HL-60/S4 treated with phorbol 12-myristate 13-acetate at 8.2 ng/mL for 4 days and 3 days (cell line): ENCODE results near the gene MTX1.

Experiments
- in situ Hi-C: fragments of 300-500 bp; cut with MboI; formaldehyde crosslinking; loops from 2 replicates; pipeline ENCODE4 v1.15.0; 2022; ENCODE audit warnings: low sequenced_read_pairs

Gene MTX1

DNA sequence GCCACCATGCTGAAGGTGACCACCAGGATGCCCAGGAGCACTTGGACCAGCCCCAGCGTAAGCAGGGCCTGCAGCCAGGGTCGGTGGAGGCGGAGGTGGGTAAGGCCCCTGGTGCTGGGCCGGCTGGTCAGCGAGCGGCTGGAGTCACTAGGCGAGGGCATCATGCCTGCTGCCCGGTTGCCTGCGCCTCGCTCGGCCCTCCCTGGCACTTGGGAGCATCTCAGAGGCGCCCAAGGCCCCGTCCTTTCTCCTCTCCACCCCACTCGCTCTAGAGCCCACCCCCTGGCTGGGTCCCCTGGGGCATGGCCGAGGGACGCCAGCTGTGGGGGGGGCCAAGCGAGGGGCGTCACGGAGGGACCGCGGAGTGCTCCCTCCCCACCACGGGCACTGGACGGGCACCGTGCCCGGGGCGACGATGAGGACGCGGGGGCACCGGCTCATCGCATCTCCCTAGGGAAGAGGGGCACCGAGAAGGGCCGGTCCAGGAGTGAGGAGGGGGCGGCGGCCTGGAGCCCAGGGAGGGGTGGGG lies 46.3 kb downstream of the MTX1 start:
- in situ Hi-C loops = no loop called here

DNA sequence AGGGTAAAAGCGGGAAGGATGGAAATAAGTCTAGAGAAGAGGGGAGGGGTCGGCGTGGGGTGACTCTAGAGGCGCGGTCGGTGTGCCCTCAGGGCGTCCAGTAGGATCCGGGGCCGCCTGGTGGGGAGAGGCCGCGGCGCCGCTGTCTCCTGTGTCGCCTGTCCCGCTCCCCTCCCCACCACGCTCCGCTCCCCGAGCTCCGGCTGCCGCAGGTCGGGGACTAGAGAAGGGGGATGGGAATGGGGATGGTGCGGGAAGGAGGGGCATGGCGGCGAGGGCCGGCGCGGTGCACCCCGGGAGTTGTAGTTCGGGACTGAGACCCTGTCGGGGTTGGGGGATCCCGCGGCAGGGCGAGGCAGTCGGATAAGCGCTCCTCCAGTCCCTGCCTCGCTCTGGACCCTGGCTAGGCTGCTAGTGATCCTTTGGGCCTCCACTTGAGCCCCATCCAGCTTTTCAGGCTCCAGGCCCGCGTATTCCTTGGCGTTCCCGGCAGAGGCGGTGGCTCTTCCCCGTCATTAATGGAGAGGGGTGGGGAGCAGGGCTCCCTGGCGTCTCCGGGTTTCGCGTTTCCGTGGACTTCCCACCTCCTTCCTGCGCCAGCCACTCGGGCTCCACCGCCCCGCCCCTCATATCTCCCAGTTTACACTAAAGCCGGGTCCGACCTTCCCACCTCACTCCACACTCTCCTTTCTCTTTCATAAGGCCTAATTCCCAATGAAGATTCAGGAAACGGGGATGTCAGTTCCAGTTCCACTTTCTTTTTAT lies 46.9 kb downstream of the MTX1 start, which contains the start of gene ENTREP3:
ENTREP3 (minus strand) TSS at position 241 of the 765 bp plus-strand sequence. CDS start 606 bp downstream, outside the sequence.
- in situ Hi-C loops = no loop called here

DNA sequence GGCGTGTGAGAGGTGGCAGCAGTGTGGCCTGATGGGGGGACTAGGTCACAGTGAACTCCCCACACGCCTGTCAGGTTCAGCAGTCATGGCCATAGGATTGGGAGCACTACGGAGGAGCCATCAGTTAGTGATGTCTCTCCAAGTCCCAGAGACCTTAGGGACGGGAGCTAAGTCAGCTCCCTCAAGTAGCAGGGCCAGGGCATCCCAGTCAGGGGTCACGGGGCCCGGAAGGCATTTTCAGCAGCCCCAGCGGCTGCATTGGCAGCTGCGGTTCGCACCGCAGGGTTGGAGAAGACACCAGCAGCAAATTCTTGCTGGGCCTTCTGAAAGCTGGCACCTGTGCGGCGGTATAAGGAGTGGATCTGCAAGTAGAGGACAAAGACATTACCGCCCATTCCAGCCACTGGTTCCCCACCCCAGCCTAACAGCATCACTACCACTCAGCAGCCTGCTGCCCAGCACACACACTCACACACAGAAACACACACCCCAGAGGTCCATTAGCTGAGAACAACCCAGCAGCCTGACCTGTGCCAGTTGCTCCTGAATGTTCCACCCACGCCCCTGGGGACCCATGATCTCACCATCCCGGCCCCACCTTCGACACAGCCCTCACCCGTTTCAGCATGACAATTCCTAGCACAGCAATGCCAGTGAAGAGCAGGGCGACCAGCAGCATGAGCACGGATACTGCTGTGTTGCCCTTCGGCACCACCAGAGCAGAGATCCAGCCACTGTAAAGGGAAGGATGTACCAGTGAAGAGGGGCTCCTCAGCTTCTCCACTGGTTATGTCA lies 47.8 kb downstream of the MTX1 start:
- in situ Hi-C loops = no loop called here

DNA sequence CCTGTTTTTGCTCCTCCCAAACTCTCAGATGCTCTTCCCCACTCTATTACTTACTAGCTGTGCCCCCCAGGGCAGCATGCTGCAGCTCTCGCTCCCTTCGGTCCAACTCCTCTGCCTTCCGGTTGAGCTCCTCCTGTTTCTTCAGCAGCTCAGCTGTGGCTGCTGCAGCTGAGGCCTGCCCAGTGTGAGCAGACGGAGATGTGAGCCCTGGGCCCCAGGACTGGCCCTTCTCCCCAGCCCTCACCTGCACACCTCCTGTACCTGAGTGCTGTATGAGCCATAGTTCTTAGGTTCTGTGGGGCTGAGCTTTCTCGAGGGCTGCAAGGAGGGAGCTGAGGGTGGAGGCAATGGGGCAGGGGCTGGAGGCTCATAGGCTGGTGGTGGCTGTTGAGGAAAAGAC lies 51.8 kb downstream of the MTX1 start:
- in situ Hi-C loops = no loop called here

DNA sequence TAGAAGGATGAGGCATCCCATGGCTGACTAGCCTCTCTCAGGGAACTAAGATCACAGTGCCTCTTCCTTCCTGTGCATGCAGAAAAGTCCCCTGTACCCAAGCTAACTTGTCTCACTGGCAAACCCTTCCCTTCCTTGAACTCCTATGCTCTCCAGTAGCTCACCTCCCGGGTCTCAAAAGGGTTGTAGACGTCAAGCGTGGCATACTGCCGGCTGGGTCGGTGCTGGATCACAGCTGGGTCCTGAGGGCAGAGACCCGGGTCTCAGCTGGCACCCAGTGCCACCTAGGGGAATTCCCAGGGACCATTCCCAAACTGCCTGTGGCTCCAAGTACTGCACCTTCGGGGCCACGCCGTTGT lies 53.0 kb downstream of the MTX1 start:
- in situ Hi-C loops = no loop called here

DNA sequence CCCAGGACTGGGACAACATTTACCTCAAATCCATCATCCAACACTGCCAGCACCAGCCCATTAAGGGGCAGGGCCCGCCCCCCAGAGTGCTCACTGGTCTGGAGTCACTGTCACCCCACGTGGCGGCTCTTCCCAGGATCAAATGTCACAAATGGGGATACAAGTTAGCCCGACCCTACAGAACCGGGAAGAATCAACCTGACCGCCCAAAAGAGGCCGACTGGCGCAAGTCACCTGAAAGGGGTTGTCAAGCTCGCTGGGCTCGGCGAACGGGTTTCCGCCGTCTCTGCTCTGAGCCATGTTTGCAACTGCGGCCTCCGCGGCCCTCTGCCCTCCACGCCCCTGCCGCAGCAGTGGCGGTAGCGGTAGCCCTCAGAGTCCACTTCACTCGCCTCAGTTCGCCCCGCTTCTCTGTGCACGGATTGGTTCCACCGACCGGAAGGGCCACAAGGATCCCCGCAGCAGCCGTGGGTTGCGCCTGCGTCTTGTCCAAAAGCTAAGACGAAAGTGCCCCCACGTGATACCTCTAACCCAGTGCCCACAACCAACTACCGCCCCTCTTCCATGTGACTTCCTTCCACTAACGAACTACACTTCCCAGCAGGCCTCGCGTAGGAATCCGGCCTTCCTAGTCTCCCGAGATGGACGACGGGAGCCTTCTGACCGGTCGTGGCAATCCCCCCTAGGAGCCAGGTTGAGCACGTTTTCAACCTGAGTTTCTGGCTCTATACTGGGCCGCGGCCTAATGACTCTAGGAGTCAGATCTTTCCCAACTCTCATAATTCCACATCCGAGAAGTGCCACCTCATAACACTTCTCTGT lies 53.6 kb downstream of the MTX1 start, which contains the start of gene SCAMP3:
SCAMP3 (minus strand) TSS at position 509 of the 822 bp plus-strand sequence; CDS start at position 300, 209 bp downstream.
- in situ Hi-C loops = no loop called here

DNA sequence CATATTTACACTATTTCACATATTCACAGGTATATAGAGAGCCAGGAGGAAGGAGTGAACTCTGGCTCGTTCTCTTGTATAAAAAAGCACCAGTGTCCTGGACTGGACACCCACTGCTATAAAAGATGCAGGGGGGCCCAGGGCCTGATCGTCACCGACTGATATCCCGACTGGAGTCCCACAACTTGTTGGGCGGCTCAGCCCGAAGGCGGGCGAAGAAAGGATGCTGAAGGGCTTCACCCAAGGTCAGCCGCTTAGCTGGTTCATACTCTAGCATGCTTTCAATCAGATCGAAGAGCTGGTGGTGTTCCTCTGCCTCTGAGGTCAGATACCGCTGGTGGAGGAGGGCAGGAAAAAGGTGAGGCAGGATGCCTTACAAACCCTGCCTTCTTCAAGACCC lies 54.6 kb downstream of the MTX1 start:
- in situ Hi-C loops = no loop called here
